K562 (cell line): ENCODE data around the gene GCSH. TPM values are rescaled to one million over a fixed set of nuclear protein-coding genes. Genes with fewer than 3 reads are reported as not detected.

Experiments
- CBFA2T2 ChIP-seq: fragments of 450-650 bp; conservative IDR thresholded peaks from 2 replicates; pipeline ENCODE4 v1.6.1; 2017; ENCODE audit warnings: mild to moderate bottlenecking
- CHCHD3 ChIP-seq: fragments of 250-450 bp; sonication (Bioruptor Pico); IDR thresholded peaks from 2 replicates; pipeline ENCODE4 v2.1.2; 2022; ENCODE audit warnings: mild to moderate bottlenecking
- ERF ChIP-seq: fragments of 450-650 bp; formaldehyde crosslinking; IDR thresholded peaks from 2 replicates; pipeline ENCODE4 v1.4.0; 2020; ENCODE audit warnings: mild to moderate bottlenecking, mixed read lengths
- ESRRA ChIP-seq: fragments of 450-650 bp; IDR thresholded peaks from 2 replicates; pipeline ENCODE4 v1.6.1; 2014; ENCODE audit warnings: low read depth, mild to moderate bottlenecking, moderate library complexity, borderline replicate concordance
- MAFK ChIP-seq: IDR thresholded peaks from 2 replicates; pipeline ENCODE4 v1.6.1; 2011; ENCODE audit warnings: low read length, improper control_type of control experiment
- MEF2D ChIP-seq: conservative IDR thresholded peaks from 2 replicates; pipeline ENCODE4 v1.6.1; 2016; ENCODE audit warnings: low read depth, missing genetic modification characterization, missing compliant biosample characterization
- MIER1 ChIP-seq: fragments of 450-650 bp; IDR thresholded peaks from 2 replicates; pipeline ENCODE4 v1.6.1; 2016; ENCODE audit warnings: antibody characterized with exemption, mild to moderate bottlenecking, low read depth
- NELFE ChIP-seq: IDR thresholded peaks from 2 replicates; pipeline ENCODE4 v1.6.1; 2011; ENCODE audit warnings: mild to moderate bottlenecking; ENCODE audit not compliant: insufficient read depth, insufficient read length
- NONO ChIP-seq, 2 experiments: fragments of 200-400 bp in 1 of 2; fragments of 450-650 bp in 1 of 2; formaldehyde crosslinking in 1 of 2; IDR thresholded peaks; 2 replicates each; pipeline ENCODE4 v1.6.1; 2017; ENCODE audit warnings: low read depth in 2 of 2, mild to moderate bottlenecking in 2 of 2, moderate library complexity in 2 of 2, low read length in 1 of 2
- PML ChIP-seq: IDR thresholded peaks from 2 replicates; pipeline ENCODE4 v1.6.1; 2012; ENCODE audit warnings: low read length, inconsistent platforms
- POLR2G ChIP-seq: fragments of 200-400 bp; formaldehyde crosslinking; IDR thresholded peaks from 2 replicates; pipeline ENCODE4 v1.6.1; 2017; ENCODE audit warnings: low read depth, mild to moderate bottlenecking, antibody characterized with exemption, low read length, moderate library complexity
- PTBP1 ChIP-seq: fragments of 200-400 bp; formaldehyde crosslinking; IDR thresholded peaks from 2 replicates; pipeline ENCODE4 v1.6.1; 2017; ENCODE audit warnings: low read depth, low read length
- RBM15 ChIP-seq: fragments of 200-400 bp; formaldehyde crosslinking; IDR thresholded peaks from 2 replicates; pipeline ENCODE4 v1.6.1; 2018; ENCODE audit warnings: mild to moderate bottlenecking, low read length, moderate library complexity; ENCODE audit not compliant: insufficient read depth
- ZNF24 ChIP-seq: fragments of 450-650 bp; IDR thresholded peaks from 2 replicates; pipeline ENCODE4 v1.6.1; 2016
- ZNF589 ChIP-seq: fragments of 200-800 bp; sonication (Bioruptor generic); IDR thresholded peaks from 2 replicates; pipeline ENCODE4 v1.6.1; 2016; ENCODE audit warnings: low read depth, missing genetic modification characterization, missing compliant biosample characterization
- ZNF75A ChIP-seq: fragments of 450-650 bp; formaldehyde crosslinking; IDR thresholded peaks from 2 replicates; pipeline ENCODE4 v1.4.0; 2020; ENCODE audit warnings: mild to moderate bottlenecking
- ZNF780A ChIP-seq: fragments of 250-450 bp; sonication (Bioruptor Pico); IDR thresholded peaks from 2 replicates; pipeline ENCODE4 v1.5.0; 2021; ENCODE audit warnings: mild to moderate bottlenecking
- polyA plus RNA-seq, 8 experiments: library from polyadenylated mRNA; depleted of rRNA in 4 of 8; stranded (reverse) in 5 of 8; unstranded in 3 of 8; fragments of >200 nt; fragmentation: Nextera tagmentation in 2 of 8; fragmentation: Illumina TruSeq in 1 of 8; extraction: Ambion mirVana in 2 of 8; extraction: Trizol in 1 of 8; gene quantifications; 2 replicates each; pipeline versions ENCODE4 v1.2.1 to v1.2.3, GENCODE V29; 2011 to 2014; ENCODE audit warnings: inconsistent platforms in 1 of 8, missing spikeins in 1 of 8
- total RNA-seq, 7 experiments: library from RNA; depleted of rRNA in 6 of 7; stranded (reverse); fragments of >200 nt in 6 of 7; fragmentation: Illumina TruSeq in 2 of 7; extraction: Trizol in 2 of 7; gene quantifications; 2 replicates each; pipeline versions ENCODE4 v1.2.1 to v1.2.3, GENCODE V29; 2011 to 2021; ENCODE audit warnings: low replicate concordance in 1 of 7
- TF ChIP-seq, protein P1 (sequence below): sonication (generic); formaldehyde crosslinking; IDR thresholded peaks from 2 replicates; pipeline ENCODE4 v1.8.1; 2023; ENCODE audit warnings: mild to moderate bottlenecking, missing genetic modification reagents
- TF ChIP-seq, protein P2 (sequence below): sonication (generic); formaldehyde crosslinking; IDR thresholded peaks from 2 replicates; pipeline ENCODE4 v1.8.1; 2023; ENCODE audit warnings: mild to moderate bottlenecking, missing genetic modification reagents
- TF ChIP-seq, protein P3 (sequence below): fragments of 450-650 bp; IDR thresholded peaks from 2 replicates; pipeline ENCODE4 v1.6.1; 2016; ENCODE audit warnings: borderline replicate concordance
- TF ChIP-seq, protein P4 (sequence below): fragments of 450-650 bp; IDR thresholded peaks from 2 replicates; pipeline ENCODE4 v1.6.1; 2016

The GCSH gene
- total and polyA plus RNA-seq, 9 of the 15 experiments (the other 6 are each of a cell fraction or from before 2014, with no cell fraction given) = 35.0 to 121 (median 89.0) TPM

DNA sequence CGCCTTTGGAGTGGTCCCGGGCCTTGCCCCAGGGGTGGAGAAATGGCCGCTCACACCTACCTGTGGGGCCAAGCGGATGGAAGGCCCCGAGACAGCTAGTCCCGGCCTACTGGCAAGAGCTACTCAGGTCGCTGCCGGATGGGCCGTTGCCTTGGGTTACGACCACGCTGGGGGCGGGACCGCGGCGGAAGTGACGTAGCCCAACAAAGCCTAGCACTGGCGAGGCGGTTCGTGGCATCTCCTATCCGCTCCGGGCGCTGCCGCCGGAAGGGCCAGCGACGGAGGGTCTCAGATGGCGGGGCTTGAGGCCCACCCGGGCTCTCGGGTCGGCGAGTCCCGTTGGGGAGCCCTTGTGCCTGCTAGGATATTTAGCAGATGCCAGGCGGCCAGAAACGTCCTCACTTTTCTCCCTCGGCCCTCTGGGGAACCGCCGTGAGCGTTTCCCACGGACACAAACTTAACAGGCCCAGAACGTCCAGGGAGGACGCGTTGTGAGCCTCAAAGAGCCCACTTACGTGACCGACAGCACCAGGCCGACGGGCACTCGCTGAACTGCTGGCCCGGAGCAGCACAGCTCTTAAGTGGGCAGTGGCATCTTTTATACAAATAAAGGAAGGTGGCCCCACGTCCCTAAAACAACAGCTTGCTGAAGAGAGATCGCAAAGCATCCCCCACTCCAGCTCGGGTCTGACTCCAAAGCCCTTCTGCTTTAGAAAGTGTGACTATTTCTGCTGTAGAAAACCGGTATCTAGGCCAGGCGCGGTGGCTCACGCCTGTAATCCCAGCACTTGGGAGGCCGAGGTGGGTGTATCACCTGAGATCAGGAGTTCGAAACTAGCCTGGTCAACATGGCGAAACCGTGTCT, 18.9 kb downstream of the GCSH start, which contains the start of gene C16orf46 (continued):
- TF ChIP-seq, protein P1, sequence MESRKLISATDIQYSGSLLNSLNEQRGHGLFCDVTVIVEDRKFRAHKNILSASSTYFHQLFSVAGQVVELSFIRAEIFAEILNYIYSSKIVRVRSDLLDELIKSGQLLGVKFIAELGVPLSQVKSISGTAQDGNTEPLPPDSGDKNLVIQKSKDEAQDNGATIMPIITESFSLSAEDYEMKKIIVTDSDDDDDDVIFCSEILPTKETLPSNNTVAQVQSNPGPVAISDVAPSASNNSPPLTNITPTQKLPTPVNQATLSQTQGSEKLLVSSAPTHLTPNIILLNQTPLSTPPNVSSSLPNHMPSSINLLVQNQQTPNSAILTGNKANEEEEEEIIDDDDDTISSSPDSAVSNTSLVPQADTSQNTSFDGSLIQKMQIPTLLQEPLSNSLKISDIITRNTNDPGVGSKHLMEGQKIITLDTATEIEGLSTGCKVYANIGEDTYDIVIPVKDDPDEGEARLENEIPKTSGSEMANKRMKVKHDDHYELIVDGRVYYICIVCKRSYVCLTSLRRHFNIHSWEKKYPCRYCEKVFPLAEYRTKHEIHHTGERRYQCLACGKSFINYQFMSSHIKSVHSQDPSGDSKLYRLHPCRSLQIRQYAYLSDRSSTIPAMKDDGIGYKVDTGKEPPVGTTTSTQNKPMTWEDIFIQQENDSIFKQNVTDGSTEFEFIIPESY (CRISPR knock-in tag) = peak; percentile 9; the same call in 1 of the 2 replicates
- TF ChIP-seq, protein P2, sequence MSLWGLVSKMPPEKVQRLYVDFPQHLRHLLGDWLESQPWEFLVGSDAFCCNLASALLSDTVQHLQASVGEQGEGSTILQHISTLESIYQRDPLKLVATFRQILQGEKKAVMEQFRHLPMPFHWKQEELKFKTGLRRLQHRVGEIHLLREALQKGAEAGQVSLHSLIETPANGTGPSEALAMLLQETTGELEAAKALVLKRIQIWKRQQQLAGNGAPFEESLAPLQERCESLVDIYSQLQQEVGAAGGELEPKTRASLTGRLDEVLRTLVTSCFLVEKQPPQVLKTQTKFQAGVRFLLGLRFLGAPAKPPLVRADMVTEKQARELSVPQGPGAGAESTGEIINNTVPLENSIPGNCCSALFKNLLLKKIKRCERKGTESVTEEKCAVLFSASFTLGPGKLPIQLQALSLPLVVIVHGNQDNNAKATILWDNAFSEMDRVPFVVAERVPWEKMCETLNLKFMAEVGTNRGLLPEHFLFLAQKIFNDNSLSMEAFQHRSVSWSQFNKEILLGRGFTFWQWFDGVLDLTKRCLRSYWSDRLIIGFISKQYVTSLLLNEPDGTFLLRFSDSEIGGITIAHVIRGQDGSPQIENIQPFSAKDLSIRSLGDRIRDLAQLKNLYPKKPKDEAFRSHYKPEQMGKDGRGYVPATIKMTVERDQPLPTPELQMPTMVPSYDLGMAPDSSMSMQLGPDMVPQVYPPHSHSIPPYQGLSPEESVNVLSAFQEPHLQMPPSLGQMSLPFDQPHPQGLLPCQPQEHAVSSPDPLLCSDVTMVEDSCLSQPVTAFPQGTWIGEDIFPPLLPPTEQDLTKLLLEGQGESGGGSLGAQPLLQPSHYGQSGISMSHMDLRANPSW (CRISPR knock-in tag) = peak; percentile 61; the same call in 1 of the 2 replicates
- TF ChIP-seq CHCHD3 (no peak), ZNF24 (no peak), RBM15 (no peak), MIER1 (no peak), CBFA2T2 (no peak), POLR2G (peak; percentile 99), NONO (IDR thresholded peaks at IDR 0.05; ENCODE audit: low read depth in 2 of 2, low read length in 1 of 2) (peak in 1 of 2 experiments; percentile 23; a peak in 1 of 4 replicates), ERF (CRISPR knock-in tag) (peak; percentile 78; the same call in 1 of the 2 replicates), PML (peak; percentile 66; the same call in 1 of the 2 replicates), ZNF589 (peak; percentile 60; the same call in 1 of the 2 replicates), ZNF75A (0 out of 2 replicates have a peak, but pooled peaks have one; percentile 70), NELFE (no peak), MEF2D (tag) (no peak), ESRRA (peak; percentile 56), PTBP1 (no peak), MAFK (no peak), ZNF780A (CRISPR knock-in tag) (no peak)
- TF ChIP-seq, protein P3, sequence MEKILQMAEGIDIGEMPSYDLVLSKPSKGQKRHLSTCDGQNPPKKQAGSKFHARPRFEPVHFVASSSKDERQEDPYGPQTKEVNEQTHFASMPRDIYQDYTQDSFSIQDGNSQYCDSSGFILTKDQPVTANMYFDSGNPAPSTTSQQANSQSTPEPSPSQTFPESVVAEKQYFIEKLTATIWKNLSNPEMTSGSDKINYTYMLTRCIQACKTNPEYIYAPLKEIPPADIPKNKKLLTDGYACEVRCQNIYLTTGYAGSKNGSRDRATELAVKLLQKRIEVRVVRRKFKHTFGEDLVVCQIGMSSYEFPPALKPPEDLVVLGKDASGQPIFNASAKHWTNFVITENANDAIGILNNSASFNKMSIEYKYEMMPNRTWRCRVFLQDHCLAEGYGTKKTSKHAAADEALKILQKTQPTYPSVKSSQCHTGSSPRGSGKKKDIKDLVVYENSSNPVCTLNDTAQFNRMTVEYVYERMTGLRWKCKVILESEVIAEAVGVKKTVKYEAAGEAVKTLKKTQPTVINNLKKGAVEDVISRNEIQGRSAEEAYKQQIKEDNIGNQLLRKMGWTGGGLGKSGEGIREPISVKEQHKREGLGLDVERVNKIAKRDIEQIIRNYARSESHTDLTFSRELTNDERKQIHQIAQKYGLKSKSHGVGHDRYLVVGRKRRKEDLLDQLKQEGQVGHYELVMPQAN = peak; percentile 100
- TF ChIP-seq, protein P4, sequence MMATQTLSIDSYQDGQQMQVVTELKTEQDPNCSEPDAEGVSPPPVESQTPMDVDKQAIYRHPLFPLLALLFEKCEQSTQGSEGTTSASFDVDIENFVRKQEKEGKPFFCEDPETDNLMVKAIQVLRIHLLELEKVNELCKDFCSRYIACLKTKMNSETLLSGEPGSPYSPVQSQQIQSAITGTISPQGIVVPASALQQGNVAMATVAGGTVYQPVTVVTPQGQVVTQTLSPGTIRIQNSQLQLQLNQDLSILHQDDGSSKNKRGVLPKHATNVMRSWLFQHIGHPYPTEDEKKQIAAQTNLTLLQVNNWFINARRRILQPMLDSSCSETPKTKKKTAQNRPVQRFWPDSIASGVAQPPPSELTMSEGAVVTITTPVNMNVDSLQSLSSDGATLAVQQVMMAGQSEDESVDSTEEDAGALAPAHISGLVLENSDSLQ = no peak; the same call in 1 of the 2 replicates
